Muscle layer of colon (tissue), 2 donors: ENCODE measurements around the gene SEMA7A.

Source experiments
- H3K27ac ChIP-seq: one replicate; pipeline ENCODE4 v1.7.0; 2013; ENCODE audit warnings: low read depth, mild to moderate bottlenecking, low read length, moderate library complexity
- H3K27me3 ChIP-seq, 2 donors: one replicate each; pipeline ENCODE4 v1.7.0; 2013; ENCODE audit warnings: low read length in 2 of 2, mild to moderate bottlenecking in 2 of 2; ENCODE audit not compliant: insufficient read depth in 2 of 2, control insufficient read depth in 1 of 2
- H3K36me3 ChIP-seq: one replicate; pipeline ENCODE4 v1.7.0; 2013; ENCODE audit warnings: mild to moderate bottlenecking, low read length; ENCODE audit not compliant: insufficient read depth
- H3K4me1 ChIP-seq: one replicate; pipeline ENCODE4 v1.7.0; 2013; ENCODE audit warnings: mild to moderate bottlenecking, low read length; ENCODE audit not compliant: insufficient read depth
- H3K4me3 ChIP-seq, 2 donors: one replicate each; pipeline ENCODE4 v1.7.0; 2013; ENCODE audit warnings: low read length in 2 of 2, low read depth in 1 of 2, mild to moderate bottlenecking in 1 of 2, moderate library complexity in 1 of 2
- H3K9ac ChIP-seq: one replicate; pipeline ENCODE4 v1.7.0; 2013; ENCODE audit warnings: low read length
- H3K9me3 ChIP-seq: one replicate; pipeline ENCODE4 v1.7.0; 2013; ENCODE audit warnings: mild to moderate bottlenecking, low read length
- donor health status: abdominal sarcoma.
- donor health status: Adenocarcinoma of cecum.

SEMA7A gene

DNA sequence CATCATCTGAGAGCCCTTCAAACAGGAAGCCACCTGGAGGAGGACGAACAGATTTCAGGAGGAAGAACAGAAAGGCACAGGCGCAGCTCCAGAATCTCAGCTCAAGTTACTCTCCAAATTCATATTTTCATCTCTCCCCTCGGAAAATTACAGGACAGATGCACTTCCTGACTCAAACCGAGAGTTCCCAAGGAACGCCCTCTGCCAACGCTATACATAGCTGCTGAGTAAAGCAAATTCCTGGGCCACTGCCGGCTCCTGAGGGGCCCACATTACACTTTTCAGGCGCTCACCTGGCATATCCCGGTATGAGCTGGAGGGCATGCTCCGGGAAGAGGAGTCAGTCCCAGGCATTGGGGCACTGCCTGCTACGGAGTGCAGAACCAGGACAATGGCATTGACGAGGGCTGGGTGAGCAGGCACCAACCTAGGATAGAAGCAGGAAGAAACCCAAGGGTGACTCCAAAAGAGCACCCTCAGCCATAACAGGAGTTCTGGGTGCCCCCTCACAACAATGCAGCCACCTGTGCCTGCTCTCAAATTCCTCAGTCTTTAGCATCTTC, 16.0 kb upstream of the SEMA7A start:
- Histone ChIP-seq H3K36me3 (peaks cover 78% of the 10 kb centered on the region), H3K27ac (no peak overlapping the region), H3K27me3 (no peaks in the 10 kb centered on the region), H3K4me3 (no peak overlapping the region), H3K4me1 (no peaks in the 10 kb centered on the region), H3K9ac (no peak overlapping the region), H3K9me3 (no peaks in the 10 kb centered on the region)

DNA sequence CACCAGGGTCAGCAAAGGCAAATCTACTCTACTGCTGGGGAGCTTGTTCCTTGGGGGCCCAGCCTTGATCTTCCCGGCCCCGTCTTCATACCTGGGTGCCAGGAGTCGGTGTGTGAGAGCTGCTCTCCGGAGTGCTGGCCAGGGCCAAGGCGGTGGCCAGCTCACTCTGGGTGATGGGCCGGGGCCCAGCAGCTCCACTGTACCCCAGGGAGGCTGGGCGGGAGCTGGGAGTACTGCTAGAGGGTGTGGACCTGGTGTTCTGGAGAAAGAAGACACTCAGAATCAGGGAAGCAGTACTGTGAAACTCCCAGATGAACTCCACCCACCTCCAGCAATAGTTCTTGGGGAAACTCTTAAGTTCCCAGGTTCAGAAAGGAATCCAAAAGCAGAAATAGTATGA, 15.3 kb upstream of the SEMA7A start:
- Histone ChIP-seq H3K27me3 (no peaks in the 10 kb centered on the region), H3K4me3 (no peak overlapping the region), H3K27ac (no peak overlapping the region), H3K4me1 (no peaks in the 10 kb centered on the region), H3K36me3 (peaks cover 74% of the 10 kb centered on the region), H3K9me3 (no peaks in the 10 kb centered on the region), H3K9ac (no peak overlapping the region)

DNA sequence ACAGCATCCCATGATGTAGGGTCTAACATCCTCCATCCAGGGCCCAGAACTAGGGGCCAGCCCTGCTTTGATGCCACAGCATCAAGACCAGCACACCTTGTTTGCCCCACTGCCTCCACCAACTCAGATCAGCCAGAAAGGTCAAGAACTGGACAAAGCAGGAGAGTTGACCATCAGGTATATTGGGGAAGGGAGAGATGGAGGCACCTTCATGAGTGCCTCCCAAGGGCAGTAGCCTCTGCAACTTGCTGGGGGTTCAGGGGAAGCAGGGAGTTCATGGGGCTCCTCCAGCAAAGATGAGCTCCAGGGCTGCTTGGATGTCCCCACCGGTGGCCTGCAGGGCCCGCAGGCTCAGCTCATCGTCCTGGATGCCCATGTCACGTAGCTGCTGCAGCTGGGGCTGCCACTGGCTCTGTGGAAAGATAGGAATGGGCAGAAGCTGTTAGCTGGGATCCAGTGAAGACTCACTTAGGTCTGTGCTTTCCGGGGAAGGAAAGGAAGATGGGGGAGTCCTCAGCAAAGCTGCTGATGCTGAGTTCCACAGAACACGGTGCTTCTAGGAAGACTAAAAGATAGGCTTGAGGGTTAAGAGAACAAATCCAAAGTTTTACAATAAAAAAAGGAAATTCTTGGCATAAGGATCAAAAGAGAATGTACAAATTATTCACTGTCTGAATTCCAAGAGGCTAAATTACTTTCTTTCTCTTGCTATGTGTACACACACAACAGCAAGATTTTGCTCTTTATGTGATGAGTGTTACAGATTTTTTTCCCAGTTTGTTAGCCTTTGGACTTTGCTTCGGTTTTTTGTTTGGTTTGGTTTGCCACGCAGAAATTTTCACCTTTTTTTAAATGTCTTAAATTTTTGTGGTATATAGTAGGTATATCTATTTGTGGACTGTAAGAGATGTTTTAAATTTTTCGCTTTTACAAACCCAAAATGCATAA, 12.3 kb upstream of the SEMA7A start:
- Histone ChIP-seq H3K4me1 (no peaks in the 10 kb centered on the region), H3K27ac (no peak overlapping the region), H3K4me3 (no peak overlapping the region), H3K9ac (no peak overlapping the region), H3K36me3 (peaks cover 60% of the 10 kb centered on the region), H3K9me3 (no peaks in the 10 kb centered on the region), H3K27me3 (no peaks in the 10 kb centered on the region)

DNA sequence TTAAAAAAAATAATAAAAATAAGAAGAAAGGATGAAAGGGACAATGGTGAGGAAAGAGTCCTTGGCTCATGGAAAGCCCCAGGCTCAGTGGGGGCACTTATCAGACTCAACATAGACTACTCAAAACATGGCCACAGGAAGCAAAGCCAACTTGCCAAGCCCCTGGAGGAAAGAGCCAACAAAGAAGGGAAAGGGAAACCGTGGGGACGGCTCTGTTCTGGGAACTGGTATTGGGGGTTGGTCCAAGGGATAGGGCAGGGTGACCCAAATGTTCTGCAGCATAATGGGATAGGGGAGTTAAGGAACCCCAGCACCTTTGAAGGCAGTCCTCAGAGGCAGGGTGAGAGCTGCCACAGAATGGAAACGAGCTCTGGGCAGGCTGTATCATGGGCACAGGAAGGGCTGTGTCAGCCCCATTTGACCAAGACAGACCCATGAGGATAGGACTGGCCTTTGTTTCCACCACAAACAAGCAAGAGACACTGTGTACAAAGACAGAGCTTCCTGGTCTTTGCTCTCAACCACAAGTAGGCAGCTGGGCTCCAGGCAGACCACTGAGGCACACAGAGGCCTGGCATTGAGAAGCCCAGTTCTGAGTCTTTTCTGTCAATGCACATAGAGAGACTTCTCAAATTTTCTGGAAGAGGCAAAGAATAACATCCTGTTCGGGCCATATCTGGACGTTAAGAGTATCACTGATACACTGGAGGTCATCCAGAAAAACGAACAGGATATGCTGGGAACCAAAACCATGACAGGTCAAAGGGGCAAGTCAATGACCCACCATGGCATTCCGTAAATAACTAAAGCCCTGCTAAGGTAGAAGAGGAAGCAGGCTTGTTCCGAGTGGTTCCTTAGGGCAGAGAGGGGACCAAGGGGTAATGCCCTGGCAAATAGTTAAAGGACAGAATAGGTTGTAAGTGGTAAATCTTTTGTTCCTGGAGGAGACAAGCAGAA, 10.6 kb upstream of the SEMA7A start:
- Histone ChIP-seq H3K27ac (no peak overlapping the region), H3K9me3 (no peaks in the 10 kb centered on the region), H3K9ac (no peak overlapping the region), H3K27me3 (no peaks in the 10 kb centered on the region), H3K4me1 (no peaks in the 10 kb centered on the region), H3K4me3 (no peak overlapping the region), H3K36me3 (peaks cover 43% of the 10 kb centered on the region)

DNA sequence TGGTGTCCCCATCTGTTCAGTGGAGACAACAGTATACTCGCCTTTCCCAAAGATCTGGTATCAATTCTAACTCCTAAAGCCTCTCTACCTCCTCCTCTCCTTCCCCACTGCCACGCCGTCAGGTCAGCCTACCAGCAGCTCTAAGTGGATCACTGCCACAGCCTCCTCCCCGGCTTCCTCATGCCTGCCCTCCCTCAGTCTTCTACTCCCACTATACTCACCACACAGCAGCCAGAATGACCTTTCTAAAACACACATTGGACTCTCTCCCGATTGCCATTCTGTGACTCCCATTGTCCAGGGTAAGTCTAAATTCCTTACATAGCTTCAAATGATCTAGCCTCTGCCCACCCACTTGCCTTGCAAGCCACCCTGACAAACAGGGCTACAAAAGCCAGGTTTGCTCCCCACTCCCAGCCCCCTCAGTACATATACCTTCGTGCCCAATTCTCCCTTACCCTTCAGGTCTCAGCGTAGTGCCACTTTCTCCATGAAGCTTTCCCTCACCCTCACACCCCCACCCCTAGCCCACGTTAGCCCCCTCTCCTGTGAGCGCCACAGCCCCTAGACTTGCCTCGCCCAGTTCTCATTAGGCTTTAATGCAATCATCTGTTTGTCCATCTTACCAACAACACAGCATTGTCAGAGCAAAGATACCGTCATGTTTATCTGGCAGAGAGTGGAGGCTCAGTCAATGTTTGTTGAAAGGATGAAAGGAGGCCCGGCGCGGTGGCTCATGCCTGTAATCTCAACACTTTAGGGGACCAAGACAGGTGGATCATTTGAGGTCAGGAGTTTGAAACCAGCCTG, 9.5 kb upstream of the SEMA7A start:
- no peaks in the 10 kb centered on the region for H3K4me1 ChIP-seq
- H3K9ac ChIP-seq = no peak overlapping the region
- H3K36me3 ChIP-seq = peaks cover 32% of the 10 kb centered on the region
- H3K27me3 ChIP-seq = no peaks in the 10 kb centered on the region
- no peak overlapping the region for H3K4me3 ChIP-seq
- H3K9me3 ChIP-seq = no peaks in the 10 kb centered on the region
- H3K27ac ChIP-seq = no peak overlapping the region

DNA sequence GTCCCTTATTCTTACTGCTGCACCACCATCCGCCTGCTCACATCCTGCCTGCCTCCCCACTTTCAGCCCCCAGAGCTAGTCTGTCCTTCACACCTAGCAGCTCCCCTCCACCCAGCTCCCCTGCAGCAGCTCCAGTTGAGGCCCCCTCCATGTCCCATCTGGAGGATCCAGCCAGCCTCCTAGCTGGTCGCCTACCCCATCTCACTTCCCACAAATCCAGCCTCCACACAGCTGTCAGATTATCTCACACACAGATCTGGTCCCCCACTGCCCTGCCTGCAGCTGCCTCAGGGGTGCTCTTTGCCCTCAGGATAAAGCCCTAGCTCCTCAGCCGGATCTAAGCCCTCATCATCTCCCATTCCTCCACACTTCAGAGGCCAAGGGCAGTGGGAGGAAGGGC, 8.8 kb upstream of the SEMA7A start:
- Histone ChIP-seq H3K4me3 (no peak overlapping the region), H3K9ac (no peak overlapping the region), H3K4me1 (no peaks in the 10 kb centered on the region), H3K27me3 (no peaks in the 10 kb centered on the region), H3K9me3 (no peaks in the 10 kb centered on the region), H3K36me3 (peaks cover 25% of the 10 kb centered on the region), H3K27ac (no peak overlapping the region)

DNA sequence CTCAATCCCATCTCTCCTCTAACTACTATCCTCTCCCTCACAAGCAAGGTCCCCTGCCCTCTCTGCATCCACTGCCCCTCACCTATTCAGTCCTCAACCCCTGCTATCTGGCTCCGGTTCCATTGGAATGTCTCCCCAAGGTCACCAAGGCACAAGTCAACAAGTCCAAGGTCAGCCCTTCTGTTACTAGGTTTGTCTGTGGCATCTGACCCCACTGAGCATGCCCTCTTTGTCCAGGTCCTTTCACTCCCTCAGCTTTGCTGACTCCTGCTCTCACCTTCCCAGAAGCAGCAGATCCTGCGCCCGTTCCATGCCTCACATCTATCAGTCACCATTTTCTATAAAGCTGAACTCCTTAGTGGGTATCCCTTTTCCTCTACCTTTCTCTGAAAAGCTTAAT, 8.3 kb upstream of the SEMA7A start:
- Histone ChIP-seq H3K9ac (no peak overlapping the region), H3K4me1 (no peaks in the 10 kb centered on the region), H3K4me3 (no peak overlapping the region), H3K36me3 (peaks cover 20% of the 10 kb centered on the region), H3K9me3 (no peaks in the 10 kb centered on the region), H3K27ac (no peak overlapping the region), H3K27me3 (no peaks in the 10 kb centered on the region)

DNA sequence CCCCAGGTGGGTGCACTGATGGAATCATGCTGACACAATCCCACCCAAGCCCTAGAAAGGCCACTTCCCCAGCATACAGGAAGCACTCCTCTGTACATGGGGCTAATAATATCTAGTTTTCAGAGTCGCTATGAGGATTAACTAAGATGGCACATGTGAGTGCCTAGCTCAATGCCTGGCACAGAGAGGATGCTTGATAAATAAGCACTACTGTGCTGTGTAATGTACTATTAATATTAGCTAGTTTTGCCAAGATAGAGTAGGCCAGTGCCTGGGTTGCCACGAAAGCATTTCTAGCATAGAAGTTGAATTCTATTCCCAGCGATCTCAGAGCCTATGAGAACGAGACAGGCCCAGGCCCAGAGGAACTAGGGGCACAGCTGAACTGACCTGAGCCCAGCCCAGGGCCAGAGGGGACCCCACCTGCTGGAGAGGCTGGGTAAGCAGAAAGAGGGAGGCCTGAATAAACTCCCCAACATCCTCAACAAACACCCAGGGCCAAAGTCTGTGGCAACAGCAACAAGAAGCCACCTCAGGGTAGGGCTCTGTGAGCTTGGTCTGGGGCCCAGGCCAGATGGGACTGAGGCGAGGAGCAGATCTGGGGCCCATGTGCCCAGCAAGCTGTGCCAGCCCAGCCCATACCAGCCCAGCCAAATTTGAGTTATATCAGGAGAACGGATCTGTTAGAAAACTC, 7.6 kb upstream of the SEMA7A start:
- Histone ChIP-seq H3K36me3 (peaks cover 14% of the 10 kb centered on the region), H3K9me3 (no peaks in the 10 kb centered on the region), H3K9ac (no peak overlapping the region), H3K4me3 (no peak overlapping the region), H3K27me3 (no peaks in the 10 kb centered on the region), H3K27ac (no peak overlapping the region), H3K4me1 (no peaks in the 10 kb centered on the region)

DNA sequence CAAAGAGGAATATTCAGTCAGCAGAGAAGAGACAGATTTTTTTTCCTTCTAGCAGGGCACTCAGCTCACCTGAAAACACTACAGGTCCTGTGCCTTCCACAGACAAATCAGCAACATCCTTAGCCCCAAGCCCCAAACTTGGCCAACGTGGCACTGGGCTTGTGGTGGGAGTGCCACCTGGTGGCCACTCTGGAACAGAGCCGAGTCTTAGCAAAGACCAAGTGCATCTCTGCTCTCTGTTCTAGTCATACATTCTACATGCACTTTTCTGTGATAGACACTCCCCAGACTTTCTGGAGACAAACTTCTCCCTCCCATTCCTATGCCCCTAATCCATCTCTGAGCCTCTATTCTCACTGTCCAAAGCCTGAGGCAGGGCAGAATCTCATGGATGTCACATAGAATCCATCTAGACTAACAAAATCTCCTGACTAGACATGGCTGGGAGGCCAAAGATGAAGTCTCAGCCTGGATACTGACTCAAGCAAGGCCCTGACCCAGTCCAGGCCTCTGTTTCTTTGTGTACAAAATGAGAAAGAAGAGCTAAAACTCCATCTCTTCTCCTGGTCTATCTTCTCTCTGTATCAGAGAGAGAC, 5.1 kb upstream of the SEMA7A start:
- H3K9me3 ChIP-seq = no peaks in the 10 kb centered on the region
- peaks cover 5% of the 10 kb centered on the region for H3K4me1 ChIP-seq
- H3K4me3 ChIP-seq = no peak overlapping the region
- no peak overlapping the region for H3K27ac ChIP-seq
- no peaks in the 10 kb centered on the region for H3K36me3 ChIP-seq
- no peaks in the 10 kb centered on the region for H3K27me3 ChIP-seq
- no peak overlapping the region for H3K9ac ChIP-seq

DNA sequence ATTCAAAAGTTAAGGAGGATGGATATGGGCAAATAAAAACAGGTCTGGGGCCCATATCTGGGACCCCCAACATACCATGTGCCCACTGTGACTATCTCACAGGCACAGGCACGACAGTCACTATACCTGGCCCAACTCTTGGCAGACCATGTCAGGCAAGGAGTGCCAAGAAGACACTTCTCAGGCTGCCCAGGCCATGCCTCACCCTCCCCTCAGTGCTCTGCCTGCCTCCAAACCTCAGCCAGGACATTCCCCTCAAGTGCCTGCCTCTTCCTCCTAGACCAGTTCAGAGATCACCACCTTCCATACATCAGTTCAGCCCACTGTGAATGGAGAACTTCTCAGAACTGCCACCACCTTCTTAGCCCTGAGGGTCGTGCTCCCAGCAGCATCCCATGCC, 4.4 kb upstream of the SEMA7A start:
- Histone ChIP-seq H3K9me3 (no peaks in the 10 kb centered on the region), H3K36me3 (no peaks in the 10 kb centered on the region), H3K27ac (no peak overlapping the region), H3K27me3 (peaks cover 0 to 4% of the 10 kb centered on the region in 2 donors), H3K4me1 (peaks cover 5% of the 10 kb centered on the region), H3K4me3 (no peak overlapping the region), H3K9ac (no peak overlapping the region)
